A549 (cell line): Measurements from ENCODE around the gene MEA1.

Experiments
- ESRRA ChIP-seq: fragments of 150-350 bp; IDR thresholded peaks from 2 replicates; pipeline ENCODE4 v1.6.1; 2014; ENCODE audit warnings: mild to moderate bottlenecking, low read length, borderline replicate concordance
- KDM5A ChIP-seq: fragments of 200-600 bp; sonication (generic); IDR thresholded peaks from 2 replicates; pipeline ENCODE4 v1.6.1; 2016; ENCODE audit warnings: antibody characterized with exemption, mild to moderate bottlenecking
- RCOR1 ChIP-seq: fragments of 150-350 bp; IDR thresholded peaks from 2 replicates; pipeline ENCODE4 v1.6.1; 2014; ENCODE audit warnings: antibody characterized with exemption, low read length, low read depth
- TF ChIP-seq, protein P1 (sequence below): fragments of >200 bp; sonication (Bioruptor Twin); formaldehyde crosslinking; IDR thresholded peaks from 3 replicates; pipeline ENCODE4 v1.5.1; 2016
- TF ChIP-seq, protein P2 (sequence below): fragments of 150-350 bp; IDR thresholded peaks from 2 replicates; pipeline ENCODE4 v1.6.1; 2014; ENCODE audit warnings: low read depth, mild to moderate bottlenecking, low read length
- TF ChIP-seq, protein P3 (sequence below): IDR thresholded peaks from 2 replicates; pipeline ENCODE4 v1.6.1; 2012

DNA sequence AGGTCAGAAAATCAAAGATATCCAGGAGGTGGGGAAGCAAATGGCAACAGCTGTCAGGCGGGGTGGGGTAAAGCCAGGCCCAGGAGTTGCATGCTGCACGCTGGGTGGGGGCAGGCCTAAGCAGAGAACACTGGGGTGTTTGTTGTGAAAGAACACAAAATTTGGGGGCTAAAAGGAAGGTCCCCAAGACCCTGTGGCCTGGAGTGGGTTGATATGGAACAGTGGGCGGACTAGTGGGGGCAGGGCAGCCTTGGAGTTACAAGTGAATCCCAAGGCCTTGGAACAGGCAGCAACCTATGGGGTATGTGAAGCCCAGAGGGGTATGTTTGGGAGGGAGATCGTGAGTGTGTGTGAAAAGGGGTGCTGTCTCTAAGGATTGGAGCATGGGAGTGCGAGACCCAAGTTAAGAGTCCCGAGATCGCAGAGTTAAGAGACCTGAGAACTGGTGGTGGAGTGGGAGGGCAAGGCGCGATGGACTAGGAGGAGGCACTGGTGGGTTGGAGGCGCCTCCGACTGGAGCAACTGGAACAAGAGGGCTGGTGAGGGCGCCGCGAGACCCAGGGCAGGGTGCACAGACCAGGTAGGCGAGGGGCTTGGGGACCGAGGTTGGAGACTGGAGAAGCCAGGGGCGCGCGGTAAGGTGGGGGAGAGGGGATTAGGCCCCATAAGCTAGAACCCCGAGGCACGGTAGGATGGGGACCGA is 39.2 kb upstream of the MEA1 start:
- TF ChIP-seq KDM5A (no peak), RCOR1 (no peak), ESRRA (no peak)
- TF ChIP-seq, protein P1, sequence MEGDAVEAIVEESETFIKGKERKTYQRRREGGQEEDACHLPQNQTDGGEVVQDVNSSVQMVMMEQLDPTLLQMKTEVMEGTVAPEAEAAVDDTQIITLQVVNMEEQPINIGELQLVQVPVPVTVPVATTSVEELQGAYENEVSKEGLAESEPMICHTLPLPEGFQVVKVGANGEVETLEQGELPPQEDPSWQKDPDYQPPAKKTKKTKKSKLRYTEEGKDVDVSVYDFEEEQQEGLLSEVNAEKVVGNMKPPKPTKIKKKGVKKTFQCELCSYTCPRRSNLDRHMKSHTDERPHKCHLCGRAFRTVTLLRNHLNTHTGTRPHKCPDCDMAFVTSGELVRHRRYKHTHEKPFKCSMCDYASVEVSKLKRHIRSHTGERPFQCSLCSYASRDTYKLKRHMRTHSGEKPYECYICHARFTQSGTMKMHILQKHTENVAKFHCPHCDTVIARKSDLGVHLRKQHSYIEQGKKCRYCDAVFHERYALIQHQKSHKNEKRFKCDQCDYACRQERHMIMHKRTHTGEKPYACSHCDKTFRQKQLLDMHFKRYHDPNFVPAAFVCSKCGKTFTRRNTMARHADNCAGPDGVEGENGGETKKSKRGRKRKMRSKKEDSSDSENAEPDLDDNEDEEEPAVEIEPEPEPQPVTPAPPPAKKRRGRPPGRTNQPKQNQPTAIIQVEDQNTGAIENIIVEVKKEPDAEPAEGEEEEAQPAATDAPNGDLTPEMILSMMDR: no peak
- TF ChIP-seq, protein P2, sequence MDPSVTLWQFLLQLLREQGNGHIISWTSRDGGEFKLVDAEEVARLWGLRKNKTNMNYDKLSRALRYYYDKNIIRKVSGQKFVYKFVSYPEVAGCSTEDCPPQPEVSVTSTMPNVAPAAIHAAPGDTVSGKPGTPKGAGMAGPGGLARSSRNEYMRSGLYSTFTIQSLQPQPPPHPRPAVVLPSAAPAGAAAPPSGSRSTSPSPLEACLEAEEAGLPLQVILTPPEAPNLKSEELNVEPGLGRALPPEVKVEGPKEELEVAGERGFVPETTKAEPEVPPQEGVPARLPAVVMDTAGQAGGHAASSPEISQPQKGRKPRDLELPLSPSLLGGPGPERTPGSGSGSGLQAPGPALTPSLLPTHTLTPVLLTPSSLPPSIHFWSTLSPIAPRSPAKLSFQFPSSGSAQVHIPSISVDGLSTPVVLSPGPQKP: no peak
- TF ChIP-seq, protein P3, sequence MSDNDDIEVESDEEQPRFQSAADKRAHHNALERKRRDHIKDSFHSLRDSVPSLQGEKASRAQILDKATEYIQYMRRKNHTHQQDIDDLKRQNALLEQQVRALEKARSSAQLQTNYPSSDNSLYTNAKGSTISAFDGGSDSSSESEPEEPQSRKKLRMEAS: no peak
